Activated T-helper 1 cell treated with anti-CD3 and anti-CD28 coated beads, Interleukin-2, amount 50 U/mL, for 16 hours (primary cell): ENCODE data around the gene BICD2.

ENCODE experiments used
- DNase-seq, 2 donors: peaks; one replicate each; pipeline ENCODE4 v3.0.0-alpha.2; 2020; ENCODE audit warnings: low read depth in 1 of 2, low spot score in 1 of 2

The BICD2 gene

GRCh38 chr9:92727716-92728700 lies 36.6 kb downstream of the BICD2 start:
- no peak for DNase-seq

- no peak for DNase-seq
Observed at GRCh38 chr9:92726971-92727715, 37.5 kb downstream of the BICD2 start.

DNA sequence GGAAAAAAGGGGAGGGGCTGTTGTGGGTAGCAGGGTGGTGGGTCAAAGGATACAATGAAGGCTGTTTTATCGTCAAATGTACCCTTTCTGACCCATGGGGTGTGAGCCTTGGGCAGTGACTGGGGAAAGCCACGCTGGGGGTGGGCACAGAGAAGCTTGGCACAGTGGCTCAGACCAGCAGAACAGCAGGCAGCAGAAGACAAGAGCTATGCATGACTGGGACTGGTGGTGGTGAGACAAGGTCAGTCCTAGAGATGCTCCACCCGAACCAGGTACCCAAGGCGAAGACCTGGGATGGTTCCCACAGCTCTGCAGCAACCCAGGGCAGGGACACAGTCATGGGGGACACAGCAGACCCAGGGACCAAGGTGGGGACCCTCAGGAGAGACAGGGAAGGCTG lies 38.3 kb downstream of the BICD2 start:
- DNase-seq: no peak

GRCh38 chr9:92725766-92726165 lies 38.9 kb downstream of the BICD2 start:
- DNase-seq: peak in 1 of 2 donors; percentile 1

DNA sequence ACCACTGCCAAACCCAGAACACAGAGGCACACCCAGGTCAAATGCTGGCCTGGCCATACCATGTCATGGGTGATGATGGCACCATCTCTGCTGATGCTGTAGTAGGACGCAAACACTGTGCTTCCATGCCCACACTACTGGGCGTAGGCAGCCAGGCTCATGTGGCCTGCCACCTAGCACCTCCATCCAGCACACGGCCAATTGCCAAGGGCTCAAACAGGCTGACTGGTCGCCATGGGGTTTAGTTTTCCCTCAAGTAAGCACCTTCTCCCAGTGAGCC lies 39.4 kb downstream of the BICD2 start:
- no peak for DNase-seq

DNA sequence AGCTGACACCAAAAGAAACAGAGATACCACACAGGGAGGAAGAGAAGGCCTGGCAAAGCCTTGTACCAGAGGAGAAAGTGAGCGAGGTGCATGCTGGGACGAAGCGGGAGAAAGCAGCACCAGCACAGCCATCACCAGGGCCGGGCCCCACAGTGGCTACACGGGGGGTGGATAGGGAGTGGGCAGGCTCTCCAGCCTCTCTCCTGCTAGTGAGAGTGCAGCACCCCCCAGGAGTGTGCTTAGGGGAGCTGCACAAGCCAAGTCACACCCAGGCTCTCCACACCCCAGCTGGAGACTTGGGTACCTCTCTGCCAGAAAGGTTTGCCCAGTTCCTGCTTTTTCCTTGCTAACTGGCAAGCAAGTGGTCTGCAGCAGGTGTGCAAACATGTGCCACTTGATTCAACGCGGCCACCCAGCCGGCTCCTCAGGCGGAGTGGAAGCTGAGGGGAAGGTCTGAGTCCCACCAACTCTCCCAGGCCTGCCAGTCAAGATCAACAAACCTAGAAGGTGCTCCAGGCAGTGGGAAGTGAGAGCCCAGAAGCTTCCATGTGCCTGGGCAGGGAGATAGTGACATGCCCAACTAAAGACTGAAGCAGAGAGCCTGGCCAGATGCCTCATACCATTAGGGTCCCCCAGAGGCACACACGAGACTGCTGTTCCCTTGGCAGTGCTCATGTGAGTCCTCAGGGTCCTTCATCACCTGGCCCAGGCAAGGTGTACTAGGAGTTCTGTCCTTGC lies 39.9 kb downstream of the BICD2 start:
- peak in 1 of 2 donors; percentile 1 for DNase-seq

DNA sequence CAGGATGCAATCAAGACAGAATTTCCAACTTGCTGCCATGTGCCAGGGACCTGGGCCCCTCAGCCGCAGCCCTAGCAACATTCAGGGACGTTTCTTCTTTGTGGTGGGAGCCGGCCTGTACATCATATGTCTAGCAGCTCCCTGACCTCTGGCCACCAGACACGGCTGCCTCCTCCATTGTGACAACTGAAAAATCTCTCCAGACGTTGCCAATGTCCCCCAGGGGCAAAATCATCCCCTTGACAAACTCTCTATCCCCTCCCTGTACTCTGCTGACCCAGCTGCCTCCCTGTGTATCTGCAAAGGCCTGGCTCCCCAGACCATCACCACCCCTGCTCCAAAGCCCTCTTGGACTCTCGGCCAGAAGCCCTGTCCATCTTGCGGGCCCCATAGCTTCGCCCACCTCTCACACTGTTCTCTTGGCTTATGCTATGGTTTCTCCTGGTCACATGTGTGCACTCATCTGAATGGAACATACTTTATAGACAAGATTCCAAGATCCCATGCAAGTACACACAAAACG lies 40.8 kb downstream of the BICD2 start:
- no peak for DNase-seq

- no peak for DNase-seq
Observed at GRCh38 chr9:92723299-92723625, 41.4 kb downstream of the BICD2 start.

- no peak for DNase-seq
Observed at GRCh38 chr9:92722386-92723298, 42.0 kb downstream of the BICD2 start.

DNA sequence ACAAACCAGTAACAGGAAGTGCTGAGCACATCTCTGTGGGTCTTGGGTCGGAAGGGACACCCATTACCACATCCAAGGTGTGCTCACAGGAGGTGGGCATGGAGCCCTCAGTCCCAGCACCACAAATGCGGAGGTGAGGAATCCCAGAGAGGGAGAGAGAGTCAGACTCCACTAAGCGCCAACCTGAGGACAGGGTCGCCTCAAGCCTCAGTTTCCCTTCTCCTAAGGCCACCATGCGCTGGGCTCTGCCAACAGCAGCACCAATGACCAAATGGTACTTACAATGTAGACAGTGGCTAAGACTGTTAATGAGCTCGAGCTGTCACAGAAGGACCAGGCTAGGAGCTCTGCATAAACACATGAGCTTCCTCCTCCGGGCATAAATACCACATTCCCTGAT lies 43.1 kb downstream of the BICD2 start:
- no peak for DNase-seq

DNA sequence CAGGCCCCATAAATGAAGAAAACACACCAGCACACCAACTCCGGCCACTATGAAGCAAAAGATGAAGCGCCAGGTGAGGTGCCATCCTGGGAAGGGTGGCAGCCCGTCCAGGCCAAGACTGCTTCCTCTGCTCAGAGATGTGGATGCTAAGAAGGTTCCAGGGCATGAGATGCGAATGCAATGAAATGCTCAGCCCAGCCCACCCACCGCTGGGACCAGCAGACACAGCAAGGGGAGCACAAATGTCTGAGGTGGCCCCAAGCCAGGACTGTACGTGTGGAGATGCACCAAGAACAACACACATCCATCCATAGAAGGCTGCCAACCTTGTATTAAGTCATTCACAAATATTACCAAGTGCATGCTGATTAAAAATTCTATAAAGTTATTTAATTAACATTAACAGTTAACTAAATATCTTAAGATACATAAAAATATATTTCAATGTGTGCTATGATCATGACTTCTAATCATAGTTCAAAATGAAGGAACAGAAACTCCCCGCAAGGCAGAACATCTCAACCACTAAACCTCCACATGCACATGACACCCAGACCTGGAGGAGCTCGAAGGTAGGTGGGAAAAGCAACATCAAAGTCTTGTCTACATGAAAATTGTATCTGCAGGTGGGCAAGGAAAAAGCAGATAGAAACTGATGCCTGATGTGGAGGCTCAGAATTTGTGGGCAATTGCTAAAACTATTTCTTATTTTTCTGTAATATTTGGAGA lies 43.7 kb downstream of the BICD2 start:
- DNase-seq: no peak

- no peak for DNase-seq
Observed at GRCh38 chr9:92720209-92720765, 44.3 kb downstream of the BICD2 start.

- DNase-seq: no peak
Observed at GRCh38 chr9:92719028-92719647, 45.5 kb downstream of the BICD2 start.

- DNase-seq: no peak
Observed at GRCh38 chr9:92718086-92719001, 46.3 kb downstream of the BICD2 start.

DNA sequence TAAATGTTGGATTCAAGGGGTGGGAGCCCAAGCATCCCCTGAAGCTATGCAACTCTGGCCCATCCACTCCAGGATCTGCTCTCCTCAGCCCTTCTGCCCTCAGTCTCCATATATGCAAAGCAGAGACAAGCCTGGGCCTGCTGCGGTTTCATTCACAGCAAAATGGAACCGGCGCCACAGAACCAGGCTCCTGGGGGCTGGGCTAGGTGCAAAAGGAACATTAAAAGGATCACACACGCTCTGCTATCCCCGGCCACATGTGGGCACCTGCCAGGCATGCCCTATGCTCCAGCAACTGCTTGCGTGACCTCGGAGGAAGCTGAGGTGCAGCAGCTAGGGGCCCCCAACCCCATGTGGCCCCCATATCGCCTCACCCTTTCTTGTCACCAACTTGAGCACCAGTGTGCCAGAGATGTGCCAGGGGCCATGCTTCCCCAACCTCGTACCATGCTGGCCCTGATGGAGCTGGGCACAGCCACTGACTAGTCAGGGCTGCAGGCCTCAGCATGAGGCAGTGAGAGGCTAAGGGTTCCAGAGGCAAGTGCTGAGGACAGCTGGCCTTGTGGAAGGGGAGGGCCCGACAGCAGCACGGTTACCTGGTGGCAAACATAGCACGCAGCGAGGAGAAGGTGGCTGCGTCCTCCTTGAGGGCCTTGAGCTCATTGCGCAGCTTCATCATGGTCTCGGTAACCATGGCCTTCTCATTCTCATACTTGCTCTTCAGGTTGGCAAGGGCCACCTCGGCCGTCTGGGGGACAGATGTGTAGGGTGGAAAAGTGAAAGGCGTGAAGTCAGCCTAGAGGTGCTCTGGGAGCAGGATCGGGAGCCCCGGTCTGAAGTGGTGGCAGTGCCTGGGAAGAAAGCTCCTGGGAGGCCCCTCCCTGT lies 47.2 kb downstream of the BICD2 start:
- no peak for DNase-seq

DNA sequence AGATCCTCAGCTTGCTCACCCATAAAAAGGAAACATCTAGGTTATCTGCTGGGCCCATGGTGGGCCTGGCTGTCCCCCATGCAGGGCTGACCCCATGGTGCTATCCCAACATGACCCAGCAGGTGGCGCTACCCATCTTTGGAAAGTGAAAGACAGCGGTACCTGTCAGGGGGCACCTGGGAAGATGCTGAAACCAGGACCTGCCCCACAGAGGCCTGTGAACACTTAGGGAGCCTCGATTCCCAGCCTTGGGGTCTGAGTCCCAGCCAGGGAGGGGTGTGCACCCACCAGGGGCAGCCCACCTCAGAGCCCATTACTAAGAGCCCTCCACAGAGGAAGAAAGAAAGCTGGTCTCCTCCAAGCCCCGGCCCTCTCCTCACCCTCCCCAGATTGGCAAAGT lies 48.1 kb downstream of the BICD2 start:
- peak; percentile 70 to 86 for DNase-seq
